Caco-2 (cell line): Measurements from ENCODE around the gene CETP. TPM values are rescaled to one million over a fixed set of nuclear protein-coding genes. Genes with fewer than 3 reads are reported as not detected.
"Not testable (repeated sequence)": the region's sequence is repeated elsewhere in the genome, so short reads cannot be mapped to it uniquely, and the experiment has no call there.

Experiments
- BruUV-seq: library from RNA; stranded (reverse); fragments of 400-500 nt; replicated peaks from 2 replicates; lab custom pipeline; 2021; lab: Mats Ljungman, UMichigan
- CTCF ChIA-PET: fragments of 300-600 bp; sonication (Branson Sonifier 250); formaldehyde crosslinking; loops from one replicate; lab custom pipeline; 2022; ENCODE audit warnings: antibody characterized with exemption; lab: Charles Lee
- POLR2A ChIA-PET: fragments of 300-600 bp; sonication (Branson Sonifier 250); formaldehyde crosslinking; loops from one replicate; lab custom pipeline; 2022; ENCODE audit warnings: antibody characterized with exemption; lab: Charles Lee
- DNase-seq, 2 experiments: peaks; one replicate each; pipeline versions ENCODE4 v3.0.0 to v3.0.0-alpha.2; 2020 to 2022
- H3K27me3 ChIP-seq: replicated peaks from 2 replicates; pipeline ENCODE4 v1.6.0; 2011; ENCODE audit warnings: low read length; ENCODE audit not compliant: control insufficient read depth, insufficient read depth
- H3K36me3 ChIP-seq: 2 replicates; pipeline ENCODE4 v1.5.1; 2011; ENCODE audit warnings: low read length; ENCODE audit not compliant: control insufficient read depth, insufficient read depth
- H3K4me1 ChIP-seq: fragments of 250-450 bp; sonication (Bioruptor Pico); 2 replicates; pipeline ENCODE4 v1.5.1; 2020; ENCODE audit warnings: mild to moderate bottlenecking
- H3K4me3 ChIP-seq: 2 replicates; pipeline ENCODE4 v1.5.1; 2011; ENCODE audit warnings: low read depth, mild to moderate bottlenecking, control low read depth, low read length
- H3K9me3 ChIP-seq: fragments of 250-450 bp; sonication (Bioruptor Pico); 2 replicates; pipeline ENCODE4 v1.5.1; 2020; ENCODE audit warnings: mild to moderate bottlenecking, moderate library complexity
- H3K27ac Mint-ChIP-seq: one replicate; pipeline ENCODE4 v1.8.0; 2022; ENCODE audit warnings: mixed read lengths; ENCODE audit not compliant: unreplicated experiment
- H3K27me3 Mint-ChIP-seq: one replicate; pipeline ENCODE4 v1.8.0; 2022; ENCODE audit warnings: mixed read lengths; ENCODE audit not compliant: insufficient read depth, unreplicated experiment
- H3K36me3 Mint-ChIP-seq: one replicate; pipeline ENCODE4 v1.8.0; 2022; ENCODE audit warnings: mild to moderate bottlenecking, mixed read lengths; ENCODE audit not compliant: insufficient read depth, unreplicated experiment
- H3K4me1 Mint-ChIP-seq: one replicate; pipeline ENCODE4 v1.8.0; 2022; ENCODE audit warnings: low read depth, mixed read lengths; ENCODE audit not compliant: unreplicated experiment
- H3K4me3 Mint-ChIP-seq: one replicate; pipeline ENCODE4 v1.8.0; 2022; ENCODE audit warnings: mild to moderate bottlenecking, moderate library complexity, mixed read lengths; ENCODE audit not compliant: unreplicated experiment
- H3K9me3 Mint-ChIP-seq: one replicate; pipeline ENCODE4 v1.8.0; 2022; ENCODE audit warnings: mixed read lengths; ENCODE audit not compliant: unreplicated experiment
- CTCF ChIP-seq, 2 experiments: fragments of 200-600 bp in 1 of 2; IDR thresholded peaks; 1 replicate in 1 of 2; 2 replicates in 1 of 2; pipeline versions ENCODE4 v1.5.1 to v1.8.0; 2011 to 2022; ENCODE audit warnings: antibody characterized with exemption in 1 of 2, control low read depth in 1 of 2, inconsistent platforms in 1 of 2, low read depth in 1 of 2, low read length in 1 of 2, mild to moderate bottlenecking in 1 of 2, moderate library complexity in 1 of 2; ENCODE audit not compliant: insufficient read depth in 1 of 2, severe bottlenecking in 1 of 2, unreplicated experiment in 1 of 2
- intact Hi-C: fragments of 100-400 bp; cut with micrococcal nuclease; formaldehyde crosslinking; loops from one replicate; pipeline ENCODE4 v1.10.0; 2022; ENCODE audit not compliant: unreplicated experiment
- total RNA-seq: library from RNA; stranded (reverse); gene quantifications from 2 replicates; pipeline ENCODE4 v1.2.3, GENCODE V29; 2022

CETP gene
- total RNA-seq, 1 experiment from 2014 or later, result not detected

- no peak overlapping the region for H3K4me3 Mint-ChIP-seq
- no TSS peak for BruUV-seq
- TF ChIP-seq CTCF (IDR thresholded peaks at IDR 0.05; ENCODE audit: insufficient read depth in 1 of 2, low read depth in 1 of 2, low read length in 1 of 2, severe bottlenecking in 1 of 2, unreplicated experiment in 1 of 2), result no peak
- intact Hi-C loops, result no loop called here
- H3K4me1 Mint-ChIP-seq, result peaks cover 8% of the 10 kb centered on the region
- CTCF ChIA-PET, result no interaction called here
- H3K4me3 ChIP-seq, result no peak overlapping the region
- H3K9me3 Mint-ChIP-seq, result no peaks in the 10 kb centered on the region
- peaks cover 3% of the 10 kb centered on the region; the same call in 1 of the 2 replicates for H3K27me3 ChIP-seq
- H3K36me3 ChIP-seq, result 0 out of 2 replicates have a peak, but pooled peaks cover 2% of the 10 kb centered on the region
- H3K36me3 Mint-ChIP-seq, result no peaks in the 10 kb centered on the region
- peaks cover 3% of the 10 kb centered on the region for H3K27me3 Mint-ChIP-seq
- peaks cover 17% of the 10 kb centered on the region for H3K4me1 ChIP-seq
- POLR2A ChIA-PET, result no interaction called here
- no peak overlapping the region for H3K27ac Mint-ChIP-seq
- DNase-seq, result no peak
- H3K9me3 ChIP-seq, result no peaks in the 10 kb centered on the region
Observed at GRCh38 chr16:56986361-56986760, 24.6 kb downstream of the CETP start.

GRCh38 chr16:56986908-56987307 is 25.2 kb downstream of the CETP start:
- DNase-seq, H3K27ac Mint-ChIP-seq, H3K9me3 ChIP-seq, H3K9me3 Mint-ChIP-seq, H3K27me3 Mint-ChIP-seq, POLR2A ChIA-PET, H3K27me3 ChIP-seq, H3K4me3 Mint-ChIP-seq, BruUV-seq, H3K4me3 ChIP-seq, H3K36me3 ChIP-seq, intact Hi-C loops, H3K36me3 Mint-ChIP-seq, CTCF ChIA-PET: not testable (repeated sequence)
- H3K4me1 ChIP-seq, result peaks cover 17% of the 10 kb centered on the region
- H3K4me1 Mint-ChIP-seq, result peaks cover 12% of the 10 kb centered on the region

- H3K4me3 Mint-ChIP-seq, result no peak overlapping the region
- peak in 1 of 2 experiments; percentile 2 for DNase-seq
- H3K27me3 Mint-ChIP-seq, result peaks cover 3% of the 10 kb centered on the region
- H3K36me3 ChIP-seq, result 0 out of 2 replicates have a peak, but pooled peaks cover 2% of the 10 kb centered on the region
- peaks cover 15% of the 10 kb centered on the region for H3K4me1 Mint-ChIP-seq
- peaks cover 16% of the 10 kb centered on the region for H3K4me1 ChIP-seq
- no peak overlapping the region for H3K27ac Mint-ChIP-seq
- intact Hi-C loops, result no loop called here
- H3K9me3 Mint-ChIP-seq, result no peaks in the 10 kb centered on the region
- H3K4me3 ChIP-seq, result no peak overlapping the region
- TF ChIP-seq CTCF (IDR thresholded peaks at IDR 0.05; ENCODE audit: insufficient read depth in 1 of 2, low read depth in 1 of 2, low read length in 1 of 2, severe bottlenecking in 1 of 2, unreplicated experiment in 1 of 2), result no peak
- H3K36me3 Mint-ChIP-seq, result no peaks in the 10 kb centered on the region
- H3K9me3 ChIP-seq, result no peaks in the 10 kb centered on the region
- ChIA-PET POLR2A (no interaction called here), CTCF (no interaction called here)
- BruUV-seq, result no TSS peak
- H3K27me3 ChIP-seq, result peaks cover 3% of the 10 kb centered on the region; the same call in 1 of the 2 replicates
Observed at GRCh38 chr16:56987692-56988091, 25.9 kb downstream of the CETP start.
